GM18499 (cell line): ENCODE data around the gene SEMA6D.

Experiments
- ATAC-seq: cut with Tn5 transposase; IDR thresholded peaks from one replicate; pipeline ENCODE4 v1.9.1; 2021; ENCODE audit warnings: moderate number of reproducible peaks; ENCODE audit not compliant: insufficient read depth, unreplicated experiment

The SEMA6D gene

DNA sequence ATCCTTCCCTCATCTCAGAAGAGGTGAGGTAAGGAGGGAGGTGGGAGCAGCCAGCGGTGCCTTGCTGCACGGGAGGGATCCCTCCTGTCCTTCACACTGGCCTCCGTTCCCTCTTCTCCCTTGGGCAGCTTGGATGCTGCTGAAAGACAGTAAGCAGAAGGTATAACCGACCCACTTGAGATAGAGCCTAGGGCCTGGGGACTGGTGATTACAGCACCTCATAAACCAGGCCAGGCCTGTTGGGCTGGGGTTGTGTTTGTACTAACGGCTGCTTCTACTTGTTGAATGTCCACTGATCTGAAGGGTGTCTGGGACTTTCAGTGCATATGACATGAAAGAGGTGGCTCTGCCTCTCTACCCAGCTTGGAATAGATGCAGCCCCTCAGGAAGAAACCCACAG lies 25.0 kb downstream of the SEMA6D start:
- ATAC-seq: no peak

DNA sequence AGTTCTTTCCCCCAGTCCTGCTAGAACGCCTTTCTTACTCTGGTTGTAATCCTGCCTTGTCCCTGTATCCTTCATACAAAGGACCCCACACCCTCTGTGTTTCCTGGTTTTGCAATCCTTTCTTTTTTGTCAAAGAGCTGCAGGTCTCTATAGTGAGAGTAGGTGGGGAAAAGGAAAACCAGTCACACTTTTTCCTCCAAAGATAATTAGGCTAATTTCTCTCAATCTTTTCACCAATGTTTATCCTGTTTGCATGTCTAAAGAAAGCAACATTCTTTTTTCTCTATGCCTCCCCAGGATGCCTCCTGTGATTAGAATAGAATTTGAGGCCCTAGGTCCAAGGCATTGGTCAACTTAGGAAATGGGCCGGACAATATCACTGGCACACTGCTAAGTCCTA lies 25.4 kb downstream of the SEMA6D start:
- ATAC-seq: no peak

DNA sequence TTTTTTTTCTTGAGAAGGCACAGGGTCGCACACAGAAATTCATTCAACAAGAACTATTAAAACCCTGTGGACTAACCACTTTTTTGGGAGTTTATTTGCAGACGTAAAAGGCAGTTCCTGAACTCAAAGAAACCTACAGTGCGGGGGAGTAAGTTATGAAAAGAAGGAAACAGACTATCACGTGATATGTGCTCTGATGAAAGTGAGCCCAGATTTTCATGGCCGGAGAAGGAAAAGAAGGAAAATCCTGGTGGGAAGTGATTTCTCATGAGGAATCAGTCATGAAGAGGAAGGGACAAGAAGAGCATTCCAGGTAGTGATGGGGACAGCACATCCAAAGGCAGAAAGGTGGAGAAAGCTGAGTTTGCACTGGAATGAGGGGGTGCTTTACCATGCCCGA lies 26.1 kb downstream of the SEMA6D start:
- ATAC-seq: no peak

DNA sequence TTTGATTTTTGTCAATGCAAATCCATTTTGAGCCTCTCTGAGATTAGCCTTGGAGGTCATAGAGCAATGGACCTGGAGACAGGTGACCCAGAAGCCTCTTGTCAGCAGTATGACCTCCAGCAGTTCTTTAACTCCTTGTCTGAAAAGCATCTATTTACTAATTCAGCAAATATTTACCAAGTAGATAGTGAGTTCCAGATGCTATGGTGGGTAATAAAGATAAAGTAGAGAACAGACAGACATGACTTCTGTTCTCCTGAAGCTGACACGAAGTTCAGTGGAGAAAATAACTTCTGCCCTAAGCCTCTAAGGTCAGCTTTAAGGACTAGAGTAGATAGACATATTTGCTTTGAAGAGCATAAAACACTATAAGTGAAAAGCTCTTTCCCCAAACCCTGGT lies 26.6 kb downstream of the SEMA6D start:
- ATAC-seq: no peak

DNA sequence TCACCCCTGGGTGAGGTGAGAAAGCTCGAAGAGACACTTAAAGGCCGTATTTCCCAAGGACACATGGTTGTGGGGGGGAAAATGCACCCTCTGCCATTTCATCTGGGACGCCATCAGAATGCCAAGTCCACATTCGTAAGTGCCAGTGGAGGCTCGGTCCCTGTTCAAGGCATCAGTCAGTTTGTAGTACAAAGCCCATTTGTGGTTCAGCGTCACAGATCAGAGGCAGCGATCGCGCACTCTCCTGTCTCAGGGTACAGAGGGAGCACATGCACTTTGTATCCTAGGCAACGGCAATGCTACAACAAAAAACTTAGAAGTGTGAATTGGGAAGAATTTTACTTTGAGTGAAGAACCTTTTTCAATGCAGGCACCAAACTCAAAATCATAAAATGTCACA lies 27.2 kb downstream of the SEMA6D start:
- no peak for ATAC-seq

DNA sequence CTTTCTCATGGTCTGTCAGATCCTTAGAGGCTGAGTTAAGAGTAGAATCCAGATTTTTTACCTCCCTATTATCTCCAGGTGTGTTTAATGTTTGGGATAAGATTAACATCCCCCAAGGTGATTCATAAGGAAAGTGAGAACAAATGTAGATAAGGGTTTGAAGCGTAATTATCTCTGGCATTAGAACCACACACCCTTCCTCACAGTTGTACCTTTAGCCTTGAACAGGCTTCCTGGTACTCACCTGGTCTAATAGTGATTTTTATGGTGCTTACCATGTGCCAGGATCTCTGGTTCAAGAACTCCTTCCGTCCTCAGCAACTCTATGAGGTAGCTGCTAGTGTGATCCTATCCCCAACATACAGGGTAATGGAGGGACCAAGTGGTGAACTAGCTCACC lies 27.7 kb downstream of the SEMA6D start:
- no peak for ATAC-seq

DNA sequence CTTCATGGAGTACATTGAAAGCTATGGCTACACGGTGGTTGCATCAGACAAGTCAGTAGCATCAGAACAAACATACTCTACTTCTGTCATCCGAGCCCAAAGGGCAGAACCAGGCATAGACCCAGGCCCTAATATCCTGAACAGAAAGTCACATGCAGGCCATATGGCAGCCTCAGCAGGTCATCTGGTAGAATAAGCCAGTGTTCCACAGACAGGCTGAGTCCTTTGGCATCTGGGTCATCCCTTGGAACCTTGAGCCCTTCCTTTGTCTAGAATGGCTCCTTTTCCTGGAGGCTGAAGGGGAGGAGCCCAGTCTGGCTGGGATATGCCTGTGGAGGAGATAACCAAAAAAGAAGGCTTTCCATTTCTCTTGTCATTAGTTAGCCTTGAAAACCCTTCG lies 29.2 kb downstream of the SEMA6D start:
- ATAC-seq: no peak

DNA sequence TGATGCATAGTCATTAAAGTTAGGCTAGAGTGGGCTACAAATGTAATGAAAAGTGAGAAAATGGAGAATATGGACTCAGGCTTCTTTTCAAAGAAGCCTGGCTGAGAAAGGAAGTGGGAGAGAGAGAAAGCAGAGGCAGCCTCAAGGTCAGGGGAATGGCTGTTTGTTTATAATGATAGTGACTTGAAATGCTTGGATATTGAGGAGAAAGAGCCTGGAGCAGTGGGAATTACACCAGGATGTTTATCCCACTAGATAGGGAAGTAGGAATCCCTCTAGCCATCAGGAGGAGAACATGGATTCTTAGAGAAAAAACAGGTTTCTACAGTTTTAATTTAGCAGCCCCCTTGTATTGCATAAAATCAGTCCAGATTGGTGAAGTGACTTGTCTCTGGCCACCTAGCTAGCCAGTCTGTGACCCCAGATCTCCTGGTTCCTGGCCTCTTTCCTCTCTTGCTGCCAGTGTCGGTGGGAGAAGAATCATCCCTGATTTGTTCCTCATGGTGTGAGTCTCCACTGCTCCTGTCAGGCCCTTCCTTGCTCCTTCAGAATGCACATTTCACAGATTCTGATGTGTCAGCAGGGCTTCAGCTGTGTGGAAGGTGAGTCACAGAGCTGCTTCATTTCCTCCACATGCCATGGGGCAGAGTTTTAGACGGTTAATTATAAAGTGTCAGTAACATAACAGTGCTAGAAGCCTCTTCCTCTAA lies 32.9 kb downstream of the SEMA6D start:
- no peak for ATAC-seq

DNA sequence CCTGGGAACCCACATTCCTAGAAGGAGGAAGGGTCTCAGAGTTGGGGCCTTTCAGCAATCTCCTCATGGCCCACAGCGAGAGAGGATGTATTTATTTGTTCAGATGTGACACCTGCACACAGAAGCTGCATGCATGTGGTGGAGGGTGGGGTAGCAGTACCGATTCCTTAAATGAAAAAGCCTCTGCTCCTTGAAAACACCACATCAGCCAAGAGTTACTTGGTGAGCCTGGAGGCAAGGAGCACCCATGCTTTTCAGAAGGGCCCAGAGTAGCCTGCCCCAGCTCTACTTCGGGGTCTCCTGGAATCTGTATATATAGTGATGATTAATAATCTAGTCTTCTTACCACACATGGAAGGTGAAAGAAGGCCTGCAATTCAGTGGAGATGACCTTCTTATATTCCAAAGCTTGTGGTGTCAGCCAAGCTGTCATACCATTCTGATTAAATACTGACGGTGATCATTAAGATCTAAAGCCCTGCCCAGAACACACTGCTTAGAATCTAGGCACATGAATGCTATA lies 33.5 kb downstream of the SEMA6D start:
- ATAC-seq: no peak

DNA sequence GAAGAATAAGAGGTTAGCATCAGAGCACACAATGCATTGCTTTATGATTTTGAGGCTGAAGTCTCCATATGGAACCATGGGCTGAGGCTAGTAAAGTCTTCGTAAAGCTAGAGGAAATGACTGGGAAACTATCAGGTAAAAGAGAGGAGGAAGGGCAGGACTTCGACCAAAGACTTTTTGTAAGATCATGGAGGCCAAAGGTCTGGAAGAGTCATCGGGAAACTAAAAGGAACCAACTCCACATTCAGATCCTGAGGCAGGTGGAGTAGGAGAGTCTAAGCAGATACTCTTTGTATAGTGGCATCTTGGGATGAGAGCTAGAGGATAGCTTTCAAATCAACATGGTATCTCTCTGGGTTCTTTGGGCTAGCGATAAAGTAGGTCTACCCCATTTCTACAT lies 36.3 kb downstream of the SEMA6D start:
- ATAC-seq: no peak

DNA sequence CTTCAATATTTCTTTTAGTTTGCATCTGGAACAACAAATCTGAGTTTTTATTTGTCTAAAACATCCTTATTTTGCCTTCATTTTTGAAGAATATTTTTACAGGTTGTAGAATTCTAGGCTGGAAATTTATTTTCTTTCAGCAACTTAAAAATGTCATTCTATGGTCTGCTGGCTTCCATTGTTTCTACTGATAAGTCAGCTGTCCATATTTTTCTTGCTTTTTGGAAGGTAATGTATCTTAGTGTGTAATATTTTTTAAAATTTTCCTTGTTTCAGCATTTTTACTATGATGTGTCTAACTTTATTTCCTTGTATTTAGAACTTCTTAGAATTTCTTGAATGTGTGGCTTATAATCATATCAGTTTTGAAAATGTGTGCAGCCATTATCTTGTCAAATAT lies 37.0 kb downstream of the SEMA6D start:
- no peak for ATAC-seq

DNA sequence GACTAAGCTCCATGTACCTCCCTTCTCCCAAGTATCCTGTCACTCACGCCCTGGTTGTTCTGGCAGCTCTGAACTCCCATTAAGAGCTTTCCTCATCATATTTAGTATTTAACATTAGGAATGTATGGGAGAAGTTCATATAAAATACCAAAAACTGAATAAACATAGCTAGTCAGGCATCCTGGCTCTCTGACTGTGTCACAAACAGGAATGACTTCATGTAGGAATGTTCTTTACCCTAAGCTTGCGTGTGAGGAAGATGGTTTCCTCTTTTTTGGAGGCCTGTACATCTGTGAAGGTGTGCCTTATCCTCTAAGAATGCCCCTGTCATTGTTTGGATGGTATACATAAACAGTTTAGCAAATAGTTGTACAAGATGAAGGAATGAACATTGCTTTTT lies 38.6 kb downstream of the SEMA6D start:
- no peak for ATAC-seq

DNA sequence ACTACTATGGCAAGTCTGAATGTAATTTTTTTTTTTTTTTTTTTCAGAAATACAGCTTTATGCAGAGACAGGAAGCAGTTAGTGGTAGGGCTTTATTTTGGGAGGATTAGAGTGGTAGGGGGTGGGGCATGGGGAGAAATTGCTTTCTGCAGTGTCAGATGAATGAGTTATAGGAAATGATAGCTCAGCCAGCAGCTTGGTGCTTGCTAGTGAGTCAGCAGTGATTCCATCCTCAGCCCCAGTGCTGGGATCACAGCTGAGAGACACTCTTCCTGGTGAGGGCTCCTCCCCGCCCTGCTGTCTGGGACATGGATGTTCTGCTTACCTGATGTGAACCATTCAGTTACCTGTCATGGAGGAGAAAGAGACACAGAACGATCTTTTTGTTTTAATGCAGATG lies 39.6 kb downstream of the SEMA6D start:
- ATAC-seq: no peak

DNA sequence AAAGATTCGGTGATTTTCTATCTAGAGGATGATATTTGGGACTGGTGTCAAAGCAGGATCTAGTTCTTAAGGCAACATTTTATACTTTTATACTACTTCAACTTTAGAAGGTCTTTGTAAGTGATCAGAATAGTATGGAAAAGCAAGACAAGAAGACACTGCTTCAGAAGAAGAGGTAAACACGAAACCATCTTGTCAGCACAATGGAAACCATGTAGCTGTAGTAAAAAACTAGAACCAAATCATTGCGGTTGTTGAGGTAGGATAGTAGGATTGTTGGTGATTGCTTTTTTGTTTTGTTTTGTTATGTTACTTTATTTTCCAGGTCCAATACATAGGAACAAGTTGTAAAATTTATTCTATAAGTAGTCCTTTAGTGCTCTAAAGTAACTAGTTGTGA lies 40.0 kb downstream of the SEMA6D start:
- ATAC-seq: no peak

DNA sequence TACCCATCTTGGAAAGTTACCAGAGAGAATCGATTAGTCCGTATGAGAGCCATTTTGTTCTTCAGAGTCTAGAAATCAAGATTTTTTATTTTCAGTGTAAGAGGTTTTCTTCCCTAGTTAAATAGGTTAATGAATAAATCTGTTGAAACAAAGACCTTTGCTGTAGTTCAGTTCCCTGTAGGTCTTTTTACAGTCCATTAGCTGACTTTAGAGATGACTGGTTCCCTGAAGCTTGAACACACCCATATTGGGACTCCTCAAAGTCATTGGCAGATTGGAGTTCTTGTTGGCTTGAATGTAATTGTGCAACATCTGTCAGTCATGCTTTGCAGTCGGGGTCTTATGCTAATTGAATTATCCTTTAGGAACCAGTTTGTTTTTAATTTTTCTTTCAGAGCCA lies 45.3 kb downstream of the SEMA6D start:
- ATAC-seq: no peak

DNA sequence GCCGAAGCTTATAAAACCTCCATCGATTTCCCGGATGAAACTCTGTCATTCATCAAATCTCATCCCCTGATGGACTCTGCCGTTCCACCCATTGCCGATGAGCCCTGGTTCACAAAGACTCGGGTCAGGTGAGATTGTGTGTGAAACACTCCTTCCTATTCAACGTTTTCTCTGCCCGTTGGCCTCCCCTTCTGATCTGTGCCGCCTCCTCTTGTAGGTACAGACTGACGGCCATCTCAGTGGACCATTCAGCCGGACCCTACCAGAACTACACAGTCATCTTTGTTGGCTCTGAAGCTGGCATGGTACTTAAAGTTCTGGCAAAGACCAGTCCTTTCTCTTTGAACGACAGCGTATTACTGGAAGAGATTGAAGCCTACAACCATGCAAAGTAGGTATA lies 47.4 kb downstream of the SEMA6D start:
- no peak for ATAC-seq

DNA sequence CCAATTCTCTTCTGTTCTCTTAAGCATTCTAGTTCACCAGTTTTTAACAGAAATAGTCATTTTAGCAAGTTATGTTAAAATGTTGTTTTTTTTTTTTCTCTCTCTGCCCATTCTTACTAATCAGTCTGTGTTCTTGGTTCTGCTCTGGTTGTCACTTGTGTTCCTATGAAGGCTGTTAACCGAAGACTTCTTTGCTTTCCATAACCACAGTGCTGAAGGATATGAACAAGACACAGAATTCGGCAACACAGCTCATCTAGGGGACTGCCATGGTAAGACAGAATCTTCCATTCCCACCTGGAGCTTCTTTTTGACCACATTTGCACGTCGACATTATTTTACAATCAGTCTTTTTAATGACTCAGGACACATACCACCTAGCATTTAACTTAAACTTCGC lies 49.1 kb downstream of the SEMA6D start:
- ATAC-seq: no peak

DNA sequence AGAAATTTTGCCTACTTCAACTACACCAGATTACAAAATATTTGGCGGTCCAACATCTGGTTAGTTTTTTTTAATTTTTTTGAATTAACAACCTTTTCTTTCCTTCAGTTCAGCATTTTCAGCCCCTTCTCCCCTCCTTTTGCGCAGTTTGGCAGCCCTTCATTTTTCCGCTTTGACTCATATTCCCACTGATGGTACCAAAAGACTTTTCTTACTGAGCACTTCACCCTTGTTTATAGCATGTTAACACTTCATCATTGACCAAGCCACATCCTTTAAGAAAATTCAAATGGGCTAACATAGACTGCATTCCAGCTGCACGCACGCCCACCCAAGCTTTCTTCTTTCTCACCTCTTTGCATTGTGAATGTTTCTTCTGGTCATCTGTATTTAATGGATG lies 49.7 kb downstream of the SEMA6D start:
- ATAC-seq: no peak

DNA sequence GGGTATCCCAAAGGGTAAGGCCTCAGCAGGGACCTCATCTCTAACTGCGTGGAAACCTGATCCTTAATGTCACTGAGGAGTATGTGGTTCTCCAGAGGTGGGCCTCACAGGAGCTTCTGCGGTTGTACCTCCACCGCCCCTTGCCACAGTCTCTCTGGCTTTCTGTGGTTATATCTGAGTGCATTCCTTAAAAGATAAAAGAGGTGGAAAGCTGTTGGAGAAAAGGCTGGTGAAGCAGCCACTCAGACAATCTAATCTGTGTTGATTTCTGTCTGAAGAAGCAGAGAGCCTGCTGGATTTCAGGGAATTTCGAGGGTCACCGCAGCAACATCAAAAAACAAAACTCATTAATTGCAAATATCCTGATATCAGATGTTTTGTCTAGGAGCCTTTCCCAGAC lies 51.4 kb downstream of the SEMA6D start:
- no peak for ATAC-seq

DNA sequence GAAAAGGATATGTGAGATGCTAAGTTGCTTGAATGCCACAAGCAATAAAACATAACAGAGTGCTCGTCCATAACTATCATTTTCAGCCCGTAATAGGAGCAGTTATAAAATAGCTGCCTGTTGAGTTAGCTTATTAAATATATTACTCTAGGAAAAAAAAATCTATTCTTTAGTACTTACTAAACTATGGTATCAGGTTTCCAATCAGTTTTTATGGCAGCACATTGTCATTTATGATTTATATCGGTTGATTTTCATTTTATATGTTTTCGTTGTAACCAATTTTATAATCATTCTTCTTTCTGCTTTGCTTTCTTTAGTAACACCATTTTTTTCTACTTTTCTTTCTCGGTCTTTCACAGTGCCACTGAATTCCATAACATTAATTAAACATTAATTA lies 51.9 kb downstream of the SEMA6D start:
- ATAC-seq: no peak

DNA sequence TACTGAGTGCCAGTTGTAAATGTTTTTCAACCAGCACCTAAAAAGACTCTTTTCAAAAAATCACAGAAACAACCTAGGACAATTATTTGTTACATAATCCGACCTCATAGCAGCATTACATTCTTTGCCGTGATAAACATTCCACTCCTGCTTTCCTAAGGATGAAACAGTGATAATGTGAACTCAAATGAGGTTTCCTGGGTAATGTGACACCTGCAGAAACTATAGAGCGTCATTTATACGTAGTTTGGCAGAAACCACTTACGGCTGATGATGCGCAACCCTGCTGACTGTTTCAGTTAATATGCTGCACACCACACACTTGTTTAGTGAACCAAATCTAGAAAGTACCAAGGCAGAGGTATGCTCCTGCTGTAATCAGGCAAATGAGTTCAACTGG lies 55.8 kb downstream of the SEMA6D start:
- no peak for ATAC-seq

DNA sequence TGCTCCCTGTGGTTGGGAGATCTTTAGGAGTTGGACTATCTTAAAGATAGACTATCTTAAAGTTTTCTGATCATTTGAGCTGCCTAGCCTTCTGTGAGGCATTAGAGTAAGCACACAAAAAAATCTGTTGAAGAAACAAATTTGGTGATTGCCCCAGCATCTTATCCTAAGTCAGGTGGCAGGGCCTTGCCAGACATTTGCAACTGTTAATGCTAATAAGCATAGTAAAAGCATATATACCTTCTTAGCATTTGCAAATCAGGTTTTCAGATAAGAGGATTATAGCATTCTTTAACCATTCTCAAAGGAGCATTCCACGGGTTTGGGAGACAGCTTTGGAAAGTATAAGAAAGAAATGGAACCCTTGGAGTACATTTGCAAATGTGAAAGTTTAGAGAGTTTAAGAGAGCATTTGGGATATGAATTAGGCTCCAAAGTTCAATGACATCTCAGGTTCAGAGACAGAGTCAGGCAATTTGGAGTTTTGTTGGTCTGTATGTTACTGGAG lies 61.0 kb downstream of the SEMA6D start:
- ATAC-seq: no peak
